Left cardiac atrium (tissue), 4 donors: Measurements from ENCODE around the gene SPATA31C1. TPM values are rescaled to one million over a fixed set of nuclear protein-coding genes. Genes with fewer than 3 reads are reported as not detected.
A peak's percentile ranks its signal among the peaks of the same experiment; 100 is the strongest.
"Not testable (repeated sequence)": the region's sequence is repeated elsewhere in the genome, so short reads cannot be mapped to it uniquely, and the experiment has no call there.

ENCODE experiments used
- ATAC-seq, 2 donors: fragments of 200-7000 bp; cut with Tn5 transposase; one replicate each; pipeline ENCODE4 v1.9.1; 2020; ENCODE audit warnings: mild to moderate bottlenecking in 2 of 2, moderate library complexity in 2 of 2
- DNase-seq: peaks from one replicate; pipeline ENCODE4 v3.0.0-alpha.2; 2020
- intact Hi-C, 2 donors: fragments of 100-400 bp; cut with DNase I; formaldehyde crosslinking; loops; one replicate each; pipeline versions ENCODE4 v1.14.1 to v1.15.1; 2022 to 2023
- total RNA-seq, 2 donors: library from RNA; stranded (reverse); fragmentation: NEBNext Ultra II Directional; extraction: Animal tissue kit (Norgen Biotek cat#: 25700); gene quantifications; one replicate each; pipeline ENCODE4 v1.2.1, GENCODE V29; 2021
- donor health status: DM: no; HTN: yes; CAD: no.
- donor health status: DM: no; HTN: yes; CAD: no; lungs with severe emphysema.
- donor health status: DM: yes; HTN: yes; CAD: no.
- donor health status: Dilated cardiomyopathy.

SPATA31C1 gene
- total RNA-seq, 2 donors from 2014 or later = not detected

DNA sequence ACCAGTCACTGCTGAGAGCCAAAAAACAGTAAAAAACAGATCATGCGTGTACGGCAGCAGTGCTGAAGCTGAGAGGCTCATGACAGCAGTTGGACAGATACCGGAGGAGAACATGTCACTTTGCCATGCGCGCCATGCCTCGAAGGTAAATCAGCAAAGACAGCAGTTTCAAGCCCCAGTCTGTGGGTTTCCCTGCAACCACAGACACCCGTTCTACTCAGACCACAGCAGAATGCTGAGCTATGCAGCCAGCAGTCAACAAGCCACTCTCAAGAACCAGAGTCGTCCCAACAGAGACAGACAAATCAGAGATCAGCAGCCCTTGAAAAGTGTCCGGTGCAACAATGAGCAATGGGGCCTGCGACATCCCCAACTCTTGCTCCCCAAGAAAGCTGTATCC, 5.2 kb downstream of the SPATA31C1 start:
- ATAC-seq, intact Hi-C loops, DNase-seq: not testable (repeated sequence)

DNA sequence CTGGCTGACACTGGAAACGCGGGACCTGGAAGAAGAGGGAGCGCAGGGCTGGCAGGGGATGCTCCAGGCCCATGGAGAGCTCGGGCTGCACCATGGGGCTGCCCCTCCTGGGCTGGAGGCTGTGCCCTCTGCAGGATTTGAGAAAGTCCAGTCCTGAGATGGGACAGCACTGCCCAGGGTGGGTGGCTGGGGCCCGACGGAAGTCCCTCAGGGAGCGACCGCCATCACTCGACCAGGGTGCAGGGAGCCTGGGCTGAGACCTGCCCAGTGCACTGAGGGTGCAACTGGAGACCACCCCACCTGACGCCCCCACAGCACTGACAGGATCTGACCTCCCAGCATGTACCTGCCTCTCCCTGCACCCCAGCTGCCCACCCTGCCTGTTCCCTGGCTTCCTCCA, 7.1 kb downstream of the SPATA31C1 start:
- ATAC-seq = not testable (repeated sequence)

GRCh38 chr9:87929152-87929551, 11.4 kb downstream of the SPATA31C1 start:
- DNase-seq, intact Hi-C loops, ATAC-seq: not testable (repeated sequence)

More for the DNA sequence above, 7.1 kb downstream of the SPATA31C1 start:
- DNase-seq, intact Hi-C loops: not testable (repeated sequence)

- ATAC-seq, intact Hi-C loops, DNase-seq: not testable (repeated sequence)
Observed at GRCh38 chr9:87934444-87934843, 16.7 kb downstream of the SPATA31C1 start.

DNA sequence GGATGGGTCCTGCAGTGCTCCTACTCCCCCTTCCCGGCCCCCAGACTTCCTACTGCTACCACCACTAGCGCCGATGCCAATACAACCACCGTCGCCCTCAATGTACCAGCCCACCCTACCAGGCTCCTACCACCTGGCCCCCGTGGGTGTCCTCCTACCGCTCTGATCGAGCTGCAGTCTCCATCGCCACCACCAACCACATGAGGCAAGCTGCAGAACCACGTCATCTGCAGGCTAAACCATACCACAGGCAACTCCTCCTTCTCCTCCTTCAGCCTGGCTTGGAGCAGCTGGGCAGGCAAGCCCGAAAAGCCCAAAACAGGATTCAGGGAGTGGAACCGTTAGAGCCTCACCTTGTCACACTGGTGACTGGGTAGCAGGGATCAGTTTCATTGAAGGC, 19.6 kb downstream of the SPATA31C1 start:
- DNase-seq, ATAC-seq, intact Hi-C loops: not testable (repeated sequence)

DNA sequence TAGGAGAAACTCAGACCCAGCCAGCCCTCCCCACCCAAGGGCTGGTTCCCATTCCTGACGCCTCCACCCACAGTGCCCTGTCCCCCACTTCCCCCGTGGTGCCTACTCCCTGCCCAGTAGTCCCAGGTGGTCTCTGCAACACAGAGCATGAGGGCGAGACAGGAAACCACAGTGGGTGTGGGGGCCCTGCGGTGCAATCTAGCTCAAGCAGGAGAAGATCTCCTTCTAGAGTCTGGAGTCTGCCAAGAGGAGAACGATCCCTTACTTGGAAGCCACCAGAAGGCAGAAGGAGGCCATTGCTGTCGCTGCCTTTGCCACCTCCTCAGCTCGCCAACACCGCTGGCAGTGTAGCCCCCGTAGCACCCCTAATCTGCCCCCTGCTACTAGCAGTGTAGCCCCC, 20.2 kb downstream of the SPATA31C1 start:
- ATAC-seq, intact Hi-C loops, DNase-seq: not testable (repeated sequence)

DNA sequence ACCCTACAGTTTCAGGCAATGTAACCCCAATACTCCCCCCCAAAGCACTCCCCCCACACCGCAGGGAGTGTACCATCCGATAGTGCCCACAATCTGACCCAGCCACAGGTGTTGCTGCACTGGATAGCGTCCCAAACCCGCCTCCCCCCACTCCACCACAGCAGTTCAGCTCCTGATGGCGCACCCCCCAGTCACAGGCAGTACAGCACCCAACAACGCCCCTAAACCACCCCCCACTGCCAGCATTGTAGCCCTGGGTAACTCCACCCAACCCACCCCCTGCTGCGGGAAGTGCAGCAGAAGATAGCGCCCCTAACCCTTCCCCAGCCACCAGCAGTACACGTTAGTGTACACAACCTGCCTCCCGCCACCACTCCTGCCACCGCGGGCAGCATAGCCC, 20.6 kb downstream of the SPATA31C1 start:
- ATAC-seq, DNase-seq, intact Hi-C loops: not testable (repeated sequence)

GRCh38 chr9:87939096-87939495, 21.3 kb downstream of the SPATA31C1 start:
- DNase-seq, ATAC-seq, intact Hi-C loops: not testable (repeated sequence)

DNA sequence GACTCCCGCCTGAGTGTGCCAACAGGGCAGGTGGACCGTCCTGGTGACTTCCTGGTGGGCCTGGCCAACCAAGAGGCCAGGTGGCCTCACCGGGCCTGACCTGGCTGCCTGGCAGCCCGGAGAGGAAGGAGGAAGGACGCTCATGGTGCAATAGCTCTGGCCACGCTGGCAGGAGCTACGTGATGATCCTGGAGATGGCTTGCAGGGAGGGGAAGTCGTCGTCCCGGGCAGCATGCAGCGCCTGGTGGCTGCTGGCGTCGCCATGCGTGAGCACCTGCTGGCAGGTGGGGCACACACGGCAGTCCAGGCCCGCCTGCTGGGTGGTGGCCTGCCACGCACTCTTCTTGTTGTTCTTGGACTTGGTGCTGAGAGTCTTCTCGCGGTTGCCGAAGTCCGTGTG, 26.3 kb downstream of the SPATA31C1 start:
- ATAC-seq = no peak
- DNase-seq = no peak
- intact Hi-C loops = no loop called here

- intact Hi-C loops = no loop called here
- no peak for ATAC-seq
- DNase-seq = no peak
Observed at GRCh38 chr9:87944682-87945081, 26.9 kb downstream of the SPATA31C1 start.

GRCh38 chr9:87950296-87950695, 32.5 kb downstream of the SPATA31C1 start:
- DNase-seq (no peak), ATAC-seq (no peak)
- intact Hi-C loops = no loop called here

- no peak for ATAC-seq
Observed at GRCh38 chr9:87950765-87951488, 33.2 kb downstream of the SPATA31C1 start.

GRCh38 chr9:87954230-87954629, 36.5 kb downstream of the SPATA31C1 start:
- ATAC-seq (no peak), DNase-seq (no peak)
- intact Hi-C loops = no loop called here

More at GRCh38 chr9:87950765-87951488, 33.2 kb downstream of the SPATA31C1 start:
- DNase-seq = no peak
- intact Hi-C loops = no loop called here

DNA sequence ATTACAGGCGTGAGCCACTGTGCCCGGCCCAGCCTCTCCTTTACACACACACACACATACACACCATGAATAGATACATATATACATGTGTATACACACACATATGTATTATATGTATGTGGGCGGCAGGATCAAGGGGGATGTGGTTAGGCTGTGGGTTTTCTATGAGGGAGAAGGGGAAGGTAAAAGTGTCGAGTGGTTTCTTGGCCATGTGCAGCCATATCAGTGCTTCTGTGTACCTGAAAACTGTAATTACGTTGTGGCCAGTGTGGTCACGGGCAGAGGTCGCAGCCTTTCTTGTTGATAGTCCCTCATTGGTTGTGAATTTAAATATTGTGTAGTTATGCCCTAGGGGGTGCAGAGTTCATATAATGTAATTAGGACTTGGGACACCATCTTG, 40.1 kb downstream of the SPATA31C1 start:
- no peak for ATAC-seq
- no peak for DNase-seq
- intact Hi-C loops = no loop called here

GRCh38 chr9:87958591-87958990, 40.8 kb downstream of the SPATA31C1 start:
- ATAC-seq (no peak), DNase-seq (no peak)
- intact Hi-C loops = no loop called here

- ATAC-seq (peak; percentile 44 to 80), DNase-seq (no peak)
- intact Hi-C loops = no loop called here
Observed at GRCh38 chr9:87959916-87960581, 42.3 kb downstream of the SPATA31C1 start.

- no peak for ATAC-seq
Observed at GRCh38 chr9:87963770-87964169, 46.0 kb downstream of the SPATA31C1 start.

GRCh38 chr9:87964826-87965225, 47.1 kb downstream of the SPATA31C1 start:
- intact Hi-C loops = no loop called here
- DNase-seq = no peak
- no peak for ATAC-seq

More at GRCh38 chr9:87963770-87964169, 46.0 kb downstream of the SPATA31C1 start:
- intact Hi-C loops = no loop called here
- DNase-seq = no peak

GRCh38 chr9:87968155-87968554, 50.4 kb downstream of the SPATA31C1 start:
- no peak for DNase-seq
- no peak for ATAC-seq
- intact Hi-C loops = no loop called here

- intact Hi-C loops = no loop called here
- ATAC-seq = no peak
- no peak for DNase-seq
Observed at GRCh38 chr9:87970602-87971001, 52.8 kb downstream of the SPATA31C1 start.
